ENCODE data around the gene GPHN. TPM values are rescaled to one million over a fixed set of nuclear protein-coding genes. Genes with fewer than 3 reads are reported as not detected.
"Not testable (repeated sequence)": the region's sequence is repeated elsewhere in the genome, so short reads cannot be mapped to it uniquely, and the experiment has no call there.

The GPHN gene
- total and polyA plus RNA-seq, 8 donors = 15.7 to 98.7 (median 35.7) TPM

GRCh38 chr14:66717561-66718140, 209.7 kb downstream of the GPHN start:
- WGBS, 5 donors = 79 to 100% (median 93%) methylated on average over 6 to 7 of the region's 7 CpGs
- no peak overlapping the region for H3K4me3 ChIP-seq
- H3K9me3 ChIP-seq = peaks cover 0 to 11% (median 5%) of the 10 kb centered on the region in 4 donors
- intact Hi-C loops (cut with DNase I; ENCODE audit: low total_unique reads) = no loop called here
- H3K4me1 ChIP-seq = peaks cover 0 to 7% (median 0%) of the 10 kb centered on the region in 4 donors
- no peaks in the 10 kb centered on the region for H3K27me3 ChIP-seq
- DNase-seq = no peak
- no peaks in the 10 kb centered on the region for H3K36me3 ChIP-seq
- TF ChIP-seq POLR2A (IDR thresholded peaks at IDR 0.05) (no peak), EP300 (IDR thresholded peaks at IDR 0.05) (no peak), POLR2AphosphoS5 (IDR thresholded peaks at IDR 0.05) (no peak), CTCF (IDR thresholded peaks at IDR 0.05) (no peak)
- H3K27ac ChIP-seq = no peak overlapping the region

- Histone ChIP-seq H3K27ac (no peak overlapping the region), H3K36me3 (no peaks in the 10 kb centered on the region), H3K27me3 (no peaks in the 10 kb centered on the region), H3K4me1 (no peaks in the 10 kb centered on the region), H3K9me3 (peaks cover 0 to 23% (median 10%) of the 10 kb centered on the region in 4 donors), H3K4me3 (no peak overlapping the region)
- TF ChIP-seq POLR2AphosphoS5 (IDR thresholded peaks at IDR 0.05) = no peak
- TF ChIP-seq EP300 (IDR thresholded peaks at IDR 0.05) = no peak
- no peak for TF ChIP-seq POLR2A (IDR thresholded peaks at IDR 0.05)
- 95 to 100% (median 96%) methylated on average over 1 of the region's 1 CpG for WGBS, 5 donors
- intact Hi-C loops (cut with DNase I; ENCODE audit: low total_unique reads) = no loop called here
- DNase-seq = no peak
Observed at GRCh38 chr14:66724996-66725395, 217.0 kb downstream of the GPHN start.

DNA sequence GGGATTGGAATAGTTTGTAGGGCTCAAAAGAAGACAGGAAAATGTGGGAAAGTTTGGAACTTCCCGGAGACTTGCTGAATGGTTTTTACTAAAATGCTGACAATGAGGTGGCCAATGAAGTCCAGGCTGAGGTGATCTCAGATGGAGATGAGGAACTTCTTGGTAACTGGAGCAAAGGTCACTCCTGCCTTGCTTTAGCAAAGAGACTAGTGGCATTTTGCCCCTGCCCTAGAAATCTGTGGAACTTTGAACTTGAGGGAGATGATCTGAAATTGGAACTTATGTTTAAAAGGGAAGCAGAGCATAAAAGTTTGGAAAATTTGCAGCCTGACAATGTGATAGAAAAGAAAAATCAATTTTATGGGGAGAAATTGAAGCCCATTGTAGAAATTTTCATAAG, 223.4 kb downstream of the GPHN start:
- intact Hi-C loops (cut with DNase I; ENCODE audit: low total_unique reads); H3K4me1 ChIP-seq: not testable (repeated sequence)
- WGBS, 5 donors = 36 to 100% (median 56%) methylated on average over 1 of the region's 1 CpG

GRCh38 chr14:66735853-66736252, 227.9 kb downstream of the GPHN start:
- no peak for DNase-seq
- Histone ChIP-seq H3K27ac (no peak overlapping the region), H3K27me3 (no peaks in the 10 kb centered on the region), H3K9me3 (peaks cover 0 to 28% (median 17%) of the 10 kb centered on the region in 4 donors), H3K4me1 (no peaks in the 10 kb centered on the region), H3K36me3 (no peaks in the 10 kb centered on the region), H3K4me3 (no peak overlapping the region)
- intact Hi-C loops (cut with DNase I; ENCODE audit: low total_unique reads) = no loop called here
- TF ChIP-seq EP300 (IDR thresholded peaks at IDR 0.05) = no peak
- no peak for TF ChIP-seq POLR2A (IDR thresholded peaks at IDR 0.05)
- no peak for TF ChIP-seq CTCF (IDR thresholded peaks at IDR 0.05)
- no peak for TF ChIP-seq POLR2AphosphoS5 (IDR thresholded peaks at IDR 0.05)

More for the DNA sequence above, 223.4 kb downstream of the GPHN start:
- not testable (repeated sequence) for H3K36me3 ChIP-seq, H3K27ac ChIP-seq, H3K4me3 ChIP-seq, DNase-seq, H3K27me3 ChIP-seq
- peaks cover 0 to 37% (median 22%) of the 10 kb centered on the region in 4 donors for H3K9me3 ChIP-seq

DNA sequence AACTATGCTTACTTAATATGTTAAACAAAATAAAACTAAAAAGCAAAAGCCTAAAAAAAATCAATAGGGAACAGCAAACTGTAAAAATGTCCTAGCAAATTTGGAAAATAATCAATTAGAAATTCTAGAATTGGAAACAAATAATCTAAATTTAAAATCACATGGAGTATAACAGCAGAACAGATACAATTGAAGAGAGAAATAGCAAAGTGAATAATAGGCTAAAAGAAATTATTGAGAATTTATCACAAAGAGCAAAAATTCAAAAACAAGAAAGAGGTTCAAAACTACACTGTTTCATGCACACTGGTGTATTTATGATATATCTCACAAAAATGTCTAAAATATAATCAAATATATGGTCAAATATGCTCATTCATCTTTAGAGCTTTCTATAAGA, 231.9 kb downstream of the GPHN start:
- no peak for TF ChIP-seq POLR2AphosphoS5 (IDR thresholded peaks at IDR 0.05)
- no peak for TF ChIP-seq EP300 (IDR thresholded peaks at IDR 0.05)
- no peak for TF ChIP-seq POLR2A (IDR thresholded peaks at IDR 0.05)
- no peak for TF ChIP-seq CTCF (IDR thresholded peaks at IDR 0.05)
- H3K27me3 ChIP-seq = no peaks in the 10 kb centered on the region
- no peaks in the 10 kb centered on the region for H3K4me1 ChIP-seq
- peaks cover 0 to 13% (median 6%) of the 10 kb centered on the region in 4 donors for H3K9me3 ChIP-seq
- H3K36me3 ChIP-seq = no peaks in the 10 kb centered on the region
- DNase-seq = no peak
- H3K4me3 ChIP-seq = no peak overlapping the region
- intact Hi-C loops (cut with DNase I; ENCODE audit: low total_unique reads) = no loop called here
- no peak overlapping the region for H3K27ac ChIP-seq
